Measurements from ENCODE around the gene IFIT2. TPM values are rescaled to one million over a fixed set of nuclear protein-coding genes. Genes with fewer than 3 reads are reported as not detected.
"Not testable (repeated sequence)": the region's sequence is repeated elsewhere in the genome, so short reads cannot be mapped to it uniquely, and the experiment has no call there.

The IFIT2 gene, protein sequence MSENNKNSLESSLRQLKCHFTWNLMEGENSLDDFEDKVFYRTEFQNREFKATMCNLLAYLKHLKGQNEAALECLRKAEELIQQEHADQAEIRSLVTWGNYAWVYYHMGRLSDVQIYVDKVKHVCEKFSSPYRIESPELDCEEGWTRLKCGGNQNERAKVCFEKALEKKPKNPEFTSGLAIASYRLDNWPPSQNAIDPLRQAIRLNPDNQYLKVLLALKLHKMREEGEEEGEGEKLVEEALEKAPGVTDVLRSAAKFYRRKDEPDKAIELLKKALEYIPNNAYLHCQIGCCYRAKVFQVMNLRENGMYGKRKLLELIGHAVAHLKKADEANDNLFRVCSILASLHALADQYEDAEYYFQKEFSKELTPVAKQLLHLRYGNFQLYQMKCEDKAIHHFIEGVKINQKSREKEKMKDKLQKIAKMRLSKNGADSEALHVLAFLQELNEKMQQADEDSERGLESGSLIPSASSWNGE
- total RNA-seq, result 1 to 10 TPM; 3.6 to 6.1 TPM
- long read RNA-seq, donor 1, transcript IFIT2-201 (2 exons, 3,489 nt), result major isoform, 7 of 8 reads
- long read RNA-seq, donor 1, partial matches to known transcripts, result 0 of 8 reads
- long read RNA-seq, donor 1, other reads (novel, unspliced or antisense), result 1 of 8 reads
- long read RNA-seq, donor 2, transcript IFIT2-201 (2 exons, 3,489 nt), result major isoform, 14 of 14 reads
- long read RNA-seq, donor 2, partial matches to known transcripts, result 0 of 14 reads
- long read RNA-seq, donor 2, other reads (novel, unspliced or antisense), result 0 of 14 reads

DNA sequence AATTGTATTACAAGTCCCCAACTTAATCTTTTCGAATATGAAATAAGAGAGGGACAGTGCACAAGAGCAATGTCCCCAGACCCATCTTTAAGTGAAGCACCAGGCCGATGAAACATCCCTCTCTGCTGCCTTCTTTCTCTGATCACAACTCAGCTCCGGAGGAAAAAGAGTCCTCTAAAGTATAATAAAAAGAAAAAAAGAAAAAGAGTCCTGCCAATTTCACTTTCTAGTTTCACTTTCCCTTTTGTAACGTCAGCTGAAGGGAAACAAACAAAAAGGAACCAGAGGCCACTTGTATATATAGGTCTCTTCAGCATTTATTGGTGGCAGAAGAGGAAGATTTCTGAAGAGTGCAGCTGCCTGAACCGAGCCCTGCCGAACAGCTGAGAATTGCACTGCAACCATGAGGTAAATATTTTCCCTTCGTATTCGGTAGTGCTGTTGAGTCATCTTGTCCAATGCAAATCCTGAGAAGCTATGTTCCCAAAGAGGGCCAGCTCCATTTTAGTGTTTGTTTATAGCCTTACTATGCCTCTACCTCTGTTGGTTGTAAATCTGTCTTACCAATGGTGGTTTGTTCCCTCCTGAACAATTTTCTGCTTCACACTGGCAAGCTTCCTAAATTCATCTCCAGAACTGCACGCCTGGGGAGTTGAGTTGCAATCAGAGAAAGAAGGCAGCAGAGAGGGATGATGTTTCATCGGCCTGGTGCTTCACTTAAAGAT lies at the start of gene IFIT2:
IFIT2 (plus strand) TSS at position 326 of the 725 bp plus-strand sequence; CDS start at position 404, 78 bp downstream.
- intact Hi-C loops (cut with DNase I), result no loop called here
- DNase-seq (ENCODE audit: low spot score), result no peak

DNA sequence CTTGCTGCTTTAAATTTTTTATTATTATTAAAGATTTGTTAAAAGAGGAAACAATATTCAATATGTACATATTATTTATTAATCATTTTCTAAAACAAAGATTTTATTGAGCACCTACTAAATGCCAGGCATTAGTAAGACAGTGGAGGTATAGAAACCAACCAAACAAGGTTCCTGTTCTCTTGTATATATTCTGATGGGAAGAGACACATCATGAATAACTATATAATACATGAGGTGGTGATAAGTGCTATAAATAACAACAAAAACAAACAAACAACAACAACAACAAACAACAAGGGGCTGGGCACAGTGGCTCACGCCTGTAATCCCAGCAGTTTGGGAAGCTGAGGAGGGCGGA lies 49.6 kb upstream of the IFIT2 start:
- no peak for DNase-seq (ENCODE audit: low spot score)
- intact Hi-C loops (cut with DNase I), result no loop called here

DNA sequence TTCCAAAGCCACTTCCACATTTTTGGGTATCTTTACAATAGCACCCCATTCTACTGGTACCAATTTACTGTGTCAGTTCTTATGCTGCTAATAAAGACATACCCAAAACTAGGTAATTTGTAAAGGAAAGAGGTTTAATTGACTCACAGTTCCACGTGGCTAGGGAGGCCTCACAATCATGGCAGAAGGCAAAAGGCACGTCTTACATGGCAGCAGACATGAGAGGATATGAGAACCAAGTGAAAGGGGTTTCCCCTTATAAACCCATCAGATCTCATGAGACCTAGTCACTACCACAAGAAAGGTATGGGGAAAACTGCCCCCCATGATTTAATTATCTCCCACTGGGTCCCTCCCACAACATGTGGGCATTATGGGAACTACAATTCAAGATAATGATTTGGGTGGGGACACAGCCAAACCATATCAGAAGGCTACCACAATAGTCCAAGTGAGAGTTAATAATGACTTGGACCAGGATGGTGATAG lies 46.7 kb upstream of the IFIT2 start:
- intact Hi-C loops (cut with DNase I), result loop anchor here in 1 of 2 donors (5.0 kb wide), 1 partner anchor 117 kb away; no protein-coding TSS in a partner anchor

DNA sequence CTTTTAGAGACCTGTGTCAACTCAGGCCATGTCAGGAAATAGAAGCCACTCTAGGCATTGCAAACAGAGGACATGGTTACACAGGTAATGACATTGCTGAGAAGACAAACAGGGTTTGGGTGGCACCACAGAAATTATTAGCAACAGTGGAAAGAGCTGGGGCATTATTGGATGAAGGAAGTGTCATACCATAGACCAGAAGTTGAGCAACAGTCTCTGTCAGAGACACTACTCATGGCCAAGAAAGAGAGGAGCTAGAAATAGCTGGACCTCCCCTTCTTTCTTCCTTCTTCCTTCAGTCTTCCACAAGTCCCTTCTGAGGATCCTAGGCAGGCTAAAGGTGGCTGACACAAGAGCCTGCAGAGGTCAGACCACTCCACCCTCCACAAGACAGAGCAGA lies 46.1 kb upstream of the IFIT2 start:
- DNase-seq (ENCODE audit: low spot score), result no peak
- intact Hi-C loops (cut with DNase I), result loop anchor here in 1 of 2 donors (5.0 kb wide), 1 partner anchor 117 kb away; no protein-coding TSS in a partner anchor

More for the DNA sequence above, 46.7 kb upstream of the IFIT2 start:
- DNase-seq (ENCODE audit: low spot score), result not testable (repeated sequence)

DNA sequence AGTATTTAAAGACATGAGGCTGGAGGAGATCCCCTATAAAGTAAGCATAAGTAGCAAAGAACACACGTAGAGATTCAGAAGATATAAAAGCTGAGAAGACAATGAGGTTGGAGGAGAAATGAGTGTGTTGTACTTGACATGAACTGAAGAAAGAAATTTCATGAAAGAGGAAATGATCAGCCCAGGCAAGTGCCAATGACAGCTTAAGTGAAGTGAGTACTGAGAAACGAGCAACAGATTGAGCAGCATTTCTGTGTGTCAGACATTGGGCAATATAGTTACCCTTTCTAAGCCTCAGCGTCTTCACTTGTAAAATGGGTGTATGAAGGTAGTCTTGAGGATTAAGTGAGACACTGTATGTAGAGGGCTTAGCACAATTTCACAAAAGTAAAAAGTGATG lies 45.5 kb upstream of the IFIT2 start:
- intact Hi-C loops (cut with DNase I), result loop anchor here in 1 of 2 donors (5.0 kb wide), 1 partner anchor 116 kb away; no protein-coding TSS in a partner anchor
- no peak for DNase-seq (ENCODE audit: low spot score)

DNA sequence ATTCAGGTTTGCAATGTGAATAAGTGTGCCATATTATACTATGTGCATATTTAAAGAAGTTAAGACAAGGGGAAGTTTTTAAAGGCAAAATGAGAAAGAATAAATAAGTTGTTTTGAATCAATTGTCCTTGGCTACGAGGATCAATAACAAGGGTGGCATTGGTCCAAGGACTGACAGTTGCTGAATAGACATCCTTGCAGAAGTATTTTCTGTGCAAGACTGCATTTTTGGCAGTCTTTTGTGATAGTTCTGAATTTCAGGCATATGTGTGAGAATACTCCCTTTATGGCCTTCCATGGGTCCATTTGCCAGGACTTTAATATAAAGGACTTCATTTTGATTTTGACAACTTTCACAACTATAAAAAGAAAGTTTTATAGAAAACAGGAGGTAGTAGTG lies 44.9 kb upstream of the IFIT2 start:
- intact Hi-C loops (cut with DNase I), result loop anchor here in 1 of 2 donors (5.0 kb wide), 1 partner anchor 115 kb away; no protein-coding TSS in a partner anchor
- DNase-seq (ENCODE audit: low spot score), result no peak

DNA sequence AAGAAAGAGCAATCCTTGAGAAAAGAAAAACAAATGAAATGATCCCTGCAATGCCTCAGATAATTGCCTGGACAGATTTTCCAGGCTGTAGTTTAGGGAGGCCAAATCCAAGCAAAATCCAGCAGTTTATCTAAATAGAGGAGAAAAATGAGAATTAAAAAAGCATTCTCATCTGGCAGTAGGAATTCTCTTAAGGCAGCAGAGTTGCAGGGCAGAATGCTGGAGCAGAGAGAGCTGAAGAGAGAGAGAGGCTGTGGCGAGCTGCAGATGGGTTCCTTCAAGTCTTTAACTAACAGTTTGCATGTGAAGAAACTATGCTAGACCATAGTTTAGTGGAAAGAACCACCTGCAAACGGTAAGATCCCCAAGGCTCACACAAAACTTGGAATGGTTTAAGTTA lies 44.3 kb upstream of the IFIT2 start:
- no peak for DNase-seq (ENCODE audit: low spot score)
- intact Hi-C loops (cut with DNase I), result loop anchor here in 1 of 2 donors (5.0 kb wide), 1 partner anchor 115 kb away; no protein-coding TSS in a partner anchor

DNA sequence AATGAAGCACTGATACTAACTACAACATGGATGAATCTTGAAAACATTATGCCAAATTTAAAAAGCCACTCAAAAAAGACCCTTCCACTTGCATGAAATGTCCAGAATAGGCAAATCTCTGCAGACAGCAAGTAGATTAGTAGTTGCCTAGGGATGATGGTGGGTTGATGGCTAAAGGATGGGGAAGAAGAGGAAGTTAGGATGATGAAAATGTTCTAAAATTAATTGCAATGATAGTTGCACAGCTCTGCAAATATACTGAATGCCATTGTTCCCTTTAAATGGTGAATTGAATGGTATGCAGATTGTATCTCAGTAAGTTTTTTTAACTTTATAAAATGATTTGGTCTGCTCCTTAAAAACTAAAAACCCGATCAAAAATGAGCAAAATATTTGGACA lies 43.0 kb upstream of the IFIT2 start:
- DNase-seq (ENCODE audit: low spot score), result no peak
- intact Hi-C loops (cut with DNase I), result loop anchor here in 1 of 2 donors (5.0 kb wide), 1 partner anchor 113 kb away; no protein-coding TSS in a partner anchor

DNA sequence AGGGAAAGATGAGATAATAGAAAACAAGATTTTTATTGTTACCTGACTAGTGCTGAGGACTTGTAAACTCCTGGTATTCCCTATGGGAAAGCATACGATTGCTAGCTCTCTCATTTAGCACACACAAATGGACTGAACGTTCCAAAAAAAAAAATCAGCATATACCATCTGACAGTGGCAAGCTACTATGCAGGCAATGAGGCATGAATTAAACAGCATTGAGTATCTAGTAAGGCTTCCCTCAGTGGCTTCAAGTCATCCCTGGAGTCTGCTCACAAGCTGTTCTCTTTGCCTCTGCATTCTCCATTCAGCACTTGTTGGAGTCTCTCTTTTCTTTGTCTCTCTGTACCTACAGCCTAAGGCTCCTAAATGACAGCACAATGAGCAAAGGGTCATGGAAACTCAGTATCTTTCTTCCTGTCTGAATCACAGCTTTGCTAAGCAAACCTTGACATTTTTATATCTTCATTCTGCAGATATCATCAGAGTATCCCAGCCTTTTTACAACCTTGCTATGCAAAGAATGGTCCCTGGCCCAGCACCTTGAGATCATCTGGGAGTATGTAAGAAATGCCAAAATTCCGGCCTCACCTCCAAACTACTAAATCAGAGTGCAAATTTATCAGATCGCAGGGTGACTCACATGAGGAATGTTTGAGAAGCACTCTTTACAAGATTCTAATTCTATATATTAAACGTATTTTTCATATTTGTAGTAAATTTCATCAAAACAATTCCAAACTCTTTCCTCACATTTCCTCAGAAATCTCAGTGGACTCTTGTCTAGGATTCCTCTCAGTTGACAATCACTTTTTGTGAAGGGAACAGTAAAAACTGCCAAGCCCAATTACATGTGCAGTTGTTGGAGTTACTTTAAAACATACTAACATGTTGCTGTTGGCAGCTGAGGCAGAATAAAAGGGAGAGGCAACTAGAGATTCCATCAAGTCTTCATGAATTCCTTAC lies 39.5 kb upstream of the IFIT2 start:
- intact Hi-C loops (cut with DNase I), result no loop called here
- no peak for DNase-seq (ENCODE audit: low spot score)

DNA sequence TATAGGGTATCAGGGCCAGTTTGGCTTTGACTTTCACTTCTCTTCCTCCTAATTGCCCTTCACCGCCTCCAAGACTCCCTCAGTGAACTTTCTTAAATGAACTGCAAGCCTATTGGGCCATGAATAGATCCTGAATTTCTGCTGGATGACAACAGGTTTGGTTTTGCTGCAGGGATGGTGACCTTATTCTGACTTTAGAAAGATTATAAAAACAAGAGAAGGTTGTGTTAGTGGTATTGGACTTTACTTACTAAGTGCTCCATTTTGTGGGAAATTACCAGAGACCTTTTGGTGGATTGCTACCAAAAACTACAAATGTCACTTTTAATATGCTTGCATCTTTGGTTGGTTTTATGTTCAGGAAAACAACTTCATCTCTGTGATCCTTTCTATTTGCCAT lies 38.8 kb upstream of the IFIT2 start:
- intact Hi-C loops (cut with DNase I), result no loop called here
- DNase-seq (ENCODE audit: low spot score), result no peak

DNA sequence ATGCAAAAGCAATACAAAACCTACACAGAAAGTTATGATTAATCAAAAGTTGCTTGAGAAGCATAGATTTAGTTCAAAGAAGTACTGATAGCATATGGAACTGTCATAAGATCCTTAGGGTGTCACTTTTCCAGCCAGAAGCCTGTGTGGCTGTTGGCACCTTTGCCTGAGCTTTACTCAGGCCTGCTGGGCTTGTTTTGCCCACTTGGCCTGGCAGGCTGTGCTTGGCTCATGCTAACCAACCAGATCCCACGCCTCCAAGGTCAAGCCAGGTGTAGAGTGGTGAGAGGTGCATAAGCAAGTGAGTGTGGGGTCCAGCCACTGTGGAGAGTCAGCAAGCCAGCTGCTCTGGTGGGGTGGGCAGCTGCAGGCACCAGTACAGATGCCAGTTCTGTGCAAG lies 38.3 kb upstream of the IFIT2 start:
- intact Hi-C loops (cut with DNase I), result no loop called here
- DNase-seq (ENCODE audit: low spot score), result no peak

DNA sequence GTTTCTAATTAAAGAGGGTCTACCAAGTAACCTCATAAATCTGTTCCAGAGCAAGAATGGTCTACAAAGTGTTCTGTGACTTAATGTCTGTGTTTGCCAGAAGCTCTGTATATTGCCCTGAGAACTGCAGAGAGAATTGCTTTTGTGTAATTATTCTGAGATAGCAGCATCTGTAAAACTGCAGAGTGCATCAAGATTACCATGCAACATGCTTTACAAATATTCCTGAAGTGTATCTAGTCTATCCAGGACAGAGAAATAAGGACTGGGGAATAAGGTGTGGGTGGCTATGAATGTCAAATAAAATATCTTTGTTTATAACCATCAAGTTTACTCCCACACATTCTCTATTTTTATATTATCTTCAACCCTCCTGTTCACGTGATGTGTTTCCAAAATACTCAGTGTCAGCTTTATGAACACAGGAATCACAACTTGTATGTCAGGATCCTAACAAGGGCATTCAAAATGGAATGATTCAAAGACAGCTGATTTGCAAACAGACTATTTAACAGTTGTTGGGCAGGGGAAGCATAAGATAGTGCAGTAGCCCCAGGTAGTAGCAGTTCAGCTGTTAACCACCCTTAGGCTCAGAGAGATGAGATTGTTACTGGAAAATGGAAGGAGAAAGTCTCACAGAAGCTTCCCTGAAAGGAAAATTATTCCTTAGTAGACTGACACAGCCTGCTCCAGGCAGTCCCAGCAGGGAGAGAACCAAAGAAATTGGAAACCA lies 35.0 kb upstream of the IFIT2 start:
- DNase-seq (ENCODE audit: low spot score), result no peak

DNA sequence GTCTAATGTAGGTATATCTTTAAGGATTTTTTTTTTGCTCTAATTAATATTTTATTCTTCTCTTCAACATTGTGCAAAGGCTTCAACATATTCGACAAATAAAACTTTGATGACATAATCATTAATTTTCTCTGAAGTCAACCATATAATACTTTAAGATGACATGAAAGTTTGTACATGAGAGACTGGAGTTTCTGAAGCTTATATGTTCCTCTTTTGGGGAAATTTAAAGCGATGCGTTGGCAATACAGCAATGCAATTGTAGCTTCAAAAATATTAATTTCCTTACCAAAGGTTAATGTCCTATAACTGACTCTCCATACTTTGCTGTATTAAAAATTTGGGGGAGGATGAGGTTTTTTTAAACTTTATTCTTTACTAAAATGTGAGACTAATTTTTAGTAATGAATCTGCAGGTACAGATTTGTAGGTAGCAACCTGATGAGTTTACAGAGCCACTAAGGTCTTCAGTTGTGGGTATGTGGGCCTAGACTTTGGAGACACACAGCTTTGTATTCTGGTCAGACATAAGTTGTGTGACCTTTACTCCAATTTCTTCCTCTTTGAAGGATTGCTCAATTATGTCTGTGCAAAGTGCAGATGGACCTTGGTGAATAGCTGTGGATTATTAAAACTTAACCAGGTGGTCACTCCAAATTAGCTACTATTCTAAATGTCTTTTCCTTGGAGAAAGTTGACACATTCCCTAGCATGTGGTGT lies 32.3 kb upstream of the IFIT2 start:
- intact Hi-C loops (cut with DNase I), result no loop called here
- no peak for DNase-seq (ENCODE audit: low spot score)

More for the DNA sequence above, 35.0 kb upstream of the IFIT2 start:
- intact Hi-C loops (cut with DNase I), result no loop called here

DNA sequence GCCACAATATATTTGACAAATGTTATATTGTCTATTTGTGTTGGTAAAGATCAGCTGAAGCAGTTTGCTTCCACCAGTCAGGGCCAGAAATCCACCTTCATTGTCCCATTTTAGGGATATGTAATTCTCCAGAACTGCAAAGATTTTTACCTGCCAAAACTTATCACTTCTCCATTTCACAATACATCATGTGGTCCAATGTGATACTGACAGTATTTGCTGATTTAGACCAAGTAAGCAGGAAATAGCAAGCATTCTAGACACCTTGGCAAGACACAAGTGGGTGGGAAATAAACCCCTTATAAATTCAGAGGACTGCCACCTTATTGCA lies 31.7 kb upstream of the IFIT2 start:
- no peak for DNase-seq (ENCODE audit: low spot score)
- intact Hi-C loops (cut with DNase I), result no loop called here

DNA sequence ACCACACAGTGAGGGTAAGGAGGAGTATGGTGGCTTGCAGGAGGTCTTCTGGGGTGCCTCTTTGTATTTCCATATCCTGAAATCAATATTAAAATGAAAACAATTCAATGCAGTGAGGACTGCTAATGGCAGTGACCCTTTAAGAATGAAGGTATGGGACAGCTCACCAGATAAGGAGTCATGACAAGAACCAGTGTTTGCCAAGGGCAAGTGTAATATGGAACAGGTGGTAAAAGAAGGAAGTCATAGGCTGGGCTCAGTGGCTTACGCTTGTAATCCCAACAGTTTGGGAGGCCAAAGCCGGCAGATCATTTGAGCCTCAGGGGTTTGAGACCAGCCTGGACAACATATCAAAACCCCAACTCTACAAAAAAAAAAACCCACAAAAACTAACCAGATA lies 30.3 kb upstream of the IFIT2 start:
- intact Hi-C loops (cut with DNase I), result no loop called here
- no peak for DNase-seq (ENCODE audit: low spot score)

DNA sequence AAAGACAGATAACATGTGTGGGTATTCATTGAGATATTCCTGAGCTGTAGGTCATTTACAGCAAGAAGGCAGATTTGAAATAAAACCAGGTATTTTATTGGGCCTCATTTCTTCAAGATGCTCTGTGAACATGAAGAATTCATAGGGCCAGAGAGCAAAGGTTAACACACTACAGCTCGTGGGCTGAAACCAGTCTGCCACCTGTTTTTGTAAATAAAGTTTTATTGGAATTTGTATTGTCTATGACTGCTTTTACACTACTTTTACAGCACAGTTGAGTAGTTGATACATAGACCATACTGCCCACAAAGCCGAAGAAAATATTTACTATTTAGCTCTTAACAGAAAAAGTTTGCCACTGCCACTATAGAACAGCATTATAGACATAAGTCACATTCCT lies 28.2 kb upstream of the IFIT2 start:
- intact Hi-C loops (cut with DNase I), result no loop called here
- no peak for DNase-seq (ENCODE audit: low spot score)

DNA sequence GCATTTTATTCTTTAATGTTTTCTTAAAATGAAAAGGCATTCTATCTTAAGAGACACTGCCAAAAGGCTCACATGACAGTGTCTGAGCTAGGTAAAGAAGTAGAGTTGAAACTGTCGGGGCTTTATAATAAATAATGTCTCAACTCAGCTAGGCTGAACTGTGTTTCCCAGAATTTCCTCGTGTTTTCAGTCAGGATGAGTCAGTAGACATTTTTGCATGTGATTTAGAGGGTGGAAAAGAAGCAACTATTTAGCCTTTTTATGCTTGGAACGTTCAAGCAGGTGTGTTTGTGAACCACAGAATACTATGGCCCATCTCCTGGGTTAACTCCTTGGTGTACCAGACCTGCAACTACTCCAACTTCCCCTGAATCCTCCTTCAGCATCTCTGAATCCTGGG lies 26.9 kb upstream of the IFIT2 start:
- no peak for DNase-seq (ENCODE audit: low spot score)
- intact Hi-C loops (cut with DNase I), result no loop called here
